Frontal cortex (tissue), 4 donors: ENCODE measurements around the gene WDFY1. TPM values are rescaled to one million over a fixed set of nuclear protein-coding genes. Genes with fewer than 3 reads are reported as not detected.
"Not testable (repeated sequence)": the region's sequence is repeated elsewhere in the genome, so short reads cannot be mapped to it uniquely, and the experiment has no call there.

Experiments
- DNase-seq, 2 donors: peaks; one replicate each; pipeline ENCODE4 v3.0.0; 2012; ENCODE audit warnings: low spot score in 2 of 2
- FAIRE-seq: peaks from 2 replicates; lab custom pipeline; 2012; peaks lifted over from hg19 to GRCh38; lab: Jason Lieb, UNC
- total RNA-seq: library from RNA; depleted of rRNA; stranded (reverse); fragments of >200 nt; gene quantifications from one replicate; pipeline ENCODE4 v1.2.3, GENCODE V29; 2014
- donor health status: control.
- donor health status: control.
- donor health status: control.

The WDFY1 gene
- total RNA-seq, 1 donor from 2014 or later: 50.5 TPM

DNA sequence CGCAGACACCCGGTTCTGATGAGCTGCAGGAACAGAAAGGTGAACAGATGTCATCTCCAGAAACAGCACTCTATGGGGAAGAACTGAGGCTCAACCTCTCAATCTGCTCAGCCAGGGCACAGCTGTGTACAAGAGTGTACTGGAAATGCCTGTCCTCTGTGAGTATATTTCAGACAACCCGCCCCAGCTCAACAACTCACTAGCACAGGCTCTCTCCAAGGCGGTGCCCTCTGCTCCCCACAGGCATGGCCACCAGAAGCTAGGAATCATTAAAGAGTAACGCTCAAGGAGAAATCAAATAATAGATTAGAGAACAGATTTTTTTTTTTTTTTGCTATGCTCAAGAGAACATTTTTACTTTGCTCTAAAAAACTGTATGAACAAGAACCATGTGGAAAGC, 43.8 kb downstream of the WDFY1 start:
- DNase-seq (no peak), FAIRE-seq (no peak)

DNA sequence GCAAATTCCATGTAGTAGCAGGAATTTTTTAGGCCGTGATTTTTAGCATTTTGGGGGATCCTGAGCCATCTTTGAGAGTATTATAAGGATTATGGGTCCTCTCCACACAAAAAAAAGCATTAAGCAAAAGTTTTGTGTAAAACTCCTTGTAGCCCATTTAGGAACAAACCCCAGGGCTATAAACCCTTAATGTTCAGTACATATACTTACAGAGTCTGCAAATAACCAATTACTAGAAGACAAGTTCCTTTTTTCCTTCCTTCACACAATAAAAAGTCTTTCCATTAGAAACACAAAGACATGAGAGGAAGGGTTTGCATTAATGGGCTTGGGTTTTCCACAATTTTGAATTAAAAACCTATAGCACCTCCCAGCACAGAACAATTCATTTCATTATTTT, 44.6 kb downstream of the WDFY1 start:
- FAIRE-seq (no peak), DNase-seq (no peak)

DNA sequence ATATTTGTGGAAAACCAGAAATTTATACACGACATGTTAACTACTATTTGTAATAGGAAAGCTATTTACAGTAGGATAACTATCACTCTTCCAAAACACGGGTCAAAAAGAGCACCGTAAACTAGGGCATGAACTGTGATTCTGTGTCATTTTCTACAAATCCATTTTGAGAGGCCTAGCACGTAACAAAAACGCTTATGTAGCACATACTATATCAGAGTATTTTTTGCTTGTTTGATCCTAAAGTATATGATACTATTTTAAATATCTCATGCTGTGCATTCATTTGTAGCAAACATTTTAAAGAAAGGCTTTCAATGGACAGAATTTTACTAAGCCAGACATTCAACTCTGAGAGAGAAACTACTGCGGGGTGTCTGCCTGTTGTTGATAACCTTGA, 45.1 kb downstream of the WDFY1 start:
- no peak for FAIRE-seq

DNA sequence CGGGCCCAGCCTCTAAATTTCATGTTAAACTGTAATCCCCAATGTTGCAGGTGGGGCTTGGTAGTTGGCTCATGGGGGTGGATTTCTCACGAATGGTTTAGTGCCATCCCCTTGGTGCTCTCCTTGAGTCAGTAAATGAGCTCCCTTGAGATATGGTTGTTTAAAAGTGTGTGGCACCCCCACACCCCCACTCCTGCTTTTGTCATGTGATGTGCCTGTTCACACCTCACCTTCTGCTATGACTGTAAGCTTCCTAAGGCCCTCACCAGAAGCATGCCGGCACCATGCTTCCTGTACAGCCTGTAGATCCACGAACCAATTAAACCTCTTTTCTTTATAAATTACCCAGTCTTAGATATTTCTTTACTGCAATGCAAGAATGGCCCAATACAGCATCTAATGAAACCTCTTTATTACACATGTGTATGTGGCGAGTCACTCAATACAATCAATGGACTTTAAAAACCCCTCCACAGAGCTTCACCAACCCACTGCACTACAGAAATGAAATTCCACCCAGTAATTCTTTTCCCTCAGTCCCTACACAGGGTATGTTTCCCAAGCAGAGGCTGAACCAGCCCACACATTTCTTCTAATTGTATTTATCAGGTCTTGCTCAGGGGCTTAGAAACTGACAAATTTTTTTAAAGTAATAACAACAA, 47.3 kb downstream of the WDFY1 start:
- no peak for DNase-seq
- FAIRE-seq: no peak

More for the DNA sequence above, 45.1 kb downstream of the WDFY1 start:
- no peak for DNase-seq

DNA sequence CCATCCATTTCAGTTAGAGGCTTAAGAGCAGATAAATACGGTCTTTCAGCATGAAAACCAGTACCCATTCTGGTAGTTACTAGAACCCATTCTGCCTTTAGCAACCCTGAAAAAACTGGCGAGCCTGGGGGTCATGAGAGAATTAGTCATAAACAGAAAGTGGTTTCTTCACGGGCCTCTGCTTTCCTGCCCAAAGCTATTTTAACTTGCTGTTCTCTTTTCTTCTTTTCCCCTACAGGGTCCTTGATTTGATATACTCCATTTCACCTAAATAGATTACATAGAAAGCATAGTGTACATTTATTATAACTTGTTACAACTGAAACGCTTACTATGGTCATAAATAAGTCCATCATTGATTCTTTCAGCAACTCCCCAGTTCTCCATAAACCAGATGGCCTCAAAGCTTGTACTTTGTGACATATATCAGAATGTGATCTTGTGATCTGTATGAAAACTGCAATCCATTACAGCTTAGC, 48.3 kb downstream of the WDFY1 start:
- no peak for FAIRE-seq

DNA sequence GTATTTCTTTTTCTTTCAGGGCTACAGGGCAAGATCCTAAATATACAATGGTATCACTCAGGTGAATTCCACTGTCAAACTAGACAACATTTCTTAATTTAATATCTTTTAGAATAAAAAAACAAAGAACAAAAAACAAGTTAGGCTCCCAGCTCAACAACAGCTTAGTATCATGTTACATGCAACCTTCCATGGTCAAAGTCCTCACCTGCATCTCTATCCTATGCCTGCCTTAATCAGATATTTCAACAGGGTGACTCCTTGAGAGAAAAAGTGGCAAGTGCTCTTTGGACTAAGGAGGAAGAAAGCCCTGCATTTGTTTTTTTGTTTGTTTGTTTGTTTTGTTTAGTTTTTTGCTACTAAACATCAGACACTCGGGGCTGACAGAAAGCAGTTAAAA, 50.2 kb downstream of the WDFY1 start:
- FAIRE-seq: no peak
- DNase-seq: no peak

More for the DNA sequence above, 48.3 kb downstream of the WDFY1 start:
- no peak for DNase-seq

DNA sequence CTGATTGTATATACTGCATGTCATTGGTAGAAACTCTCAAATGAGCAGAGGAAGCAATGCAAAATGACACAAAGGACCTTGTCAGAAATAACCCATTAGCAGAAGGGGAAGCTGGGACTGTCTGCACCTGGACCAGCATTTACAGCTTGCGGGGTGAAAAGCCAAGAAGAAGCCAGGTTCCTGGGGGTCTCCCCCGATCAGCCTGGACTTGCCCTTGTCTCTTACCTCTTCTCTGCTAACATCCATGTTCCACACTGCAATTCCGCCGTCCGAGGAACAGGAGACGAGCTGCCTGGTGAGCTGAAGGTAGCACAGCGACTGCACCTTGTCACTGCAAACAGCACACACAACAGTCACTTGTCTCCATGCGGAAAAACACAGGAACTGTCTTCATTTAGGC, 51.1 kb downstream of the WDFY1 start:
- no peak for DNase-seq
- FAIRE-seq: no peak

DNA sequence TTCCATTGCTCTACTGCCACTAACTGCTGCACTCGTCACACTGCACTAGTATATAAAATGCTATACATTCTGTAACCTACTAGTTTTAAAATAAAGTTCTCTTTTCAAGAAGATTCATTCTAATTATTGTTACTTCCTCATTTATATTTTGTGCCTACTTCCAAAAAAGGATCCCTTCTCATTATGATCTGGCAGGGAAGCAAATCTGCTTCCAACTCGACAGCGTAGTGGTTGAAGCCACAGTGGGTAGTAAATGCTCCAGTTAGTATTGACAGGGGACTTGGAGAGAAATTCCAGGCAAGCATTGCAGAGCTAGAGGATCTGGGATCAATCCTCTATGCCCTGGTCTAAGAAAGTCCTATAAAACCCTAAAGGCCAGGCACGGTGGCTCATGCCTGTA, 54.4 kb downstream of the WDFY1 start:
- FAIRE-seq: no peak
- no peak for DNase-seq

DNA sequence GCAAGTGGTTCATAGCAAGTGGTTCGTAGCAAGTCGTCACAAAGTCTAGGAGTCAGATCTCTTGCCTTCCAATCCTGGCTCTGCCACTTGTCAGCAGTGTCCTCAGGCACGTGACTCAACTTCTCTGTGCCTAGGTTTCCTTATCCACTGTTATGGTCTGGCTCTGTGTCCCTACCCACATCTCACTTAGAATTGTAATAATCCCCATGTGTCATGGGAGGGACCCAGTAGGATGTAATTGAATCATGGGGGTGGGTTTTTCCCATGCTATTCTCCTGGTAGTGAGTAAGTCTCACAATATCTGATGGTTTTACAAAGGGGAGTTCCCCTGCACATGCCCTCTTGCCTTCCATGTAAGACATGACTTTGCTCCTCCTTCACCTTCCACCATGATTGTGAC, 55.9 kb downstream of the WDFY1 start:
- DNase-seq (no peak), FAIRE-seq (no peak)

DNA sequence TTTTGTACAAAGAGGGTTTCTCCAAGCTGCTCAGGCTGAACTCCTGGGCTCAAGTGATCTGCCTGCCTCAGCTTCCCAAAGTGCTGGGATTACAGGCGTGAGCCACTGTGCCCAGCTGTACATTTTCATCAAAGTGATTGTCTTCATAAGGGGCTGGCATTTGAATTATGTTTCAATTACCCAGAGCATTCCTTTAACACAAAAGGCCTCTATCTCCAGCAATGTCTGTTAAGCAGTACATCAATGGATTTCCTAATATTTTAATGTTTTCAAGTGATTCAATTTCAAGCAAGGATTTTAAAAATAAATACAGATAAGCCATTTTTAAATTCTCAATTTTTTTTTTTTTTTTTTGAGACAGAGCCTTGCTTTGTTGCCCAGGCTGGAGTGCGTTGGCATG, 56.9 kb downstream of the WDFY1 start:
- DNase-seq (no peak), FAIRE-seq (no peak)

DNA sequence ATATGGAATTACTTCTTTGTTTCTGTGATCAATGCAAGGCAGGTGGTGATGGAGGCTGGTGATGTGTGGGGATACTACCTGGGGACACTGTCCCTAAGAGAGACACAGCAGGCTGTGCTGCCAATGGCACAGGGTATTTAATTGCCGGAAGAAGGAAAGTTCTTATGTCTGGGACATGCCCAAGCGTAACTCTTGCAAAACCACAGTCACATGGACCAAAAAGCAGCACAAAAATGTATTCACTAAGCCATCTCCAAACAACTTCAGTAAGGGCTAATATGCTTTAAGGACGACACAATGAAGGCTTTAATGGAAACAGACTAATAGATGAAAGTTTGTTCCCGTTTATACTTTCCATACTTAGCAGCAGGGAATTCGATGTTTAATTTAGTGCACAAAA, 58.0 kb downstream of the WDFY1 start:
- FAIRE-seq (no peak), DNase-seq (no peak)

DNA sequence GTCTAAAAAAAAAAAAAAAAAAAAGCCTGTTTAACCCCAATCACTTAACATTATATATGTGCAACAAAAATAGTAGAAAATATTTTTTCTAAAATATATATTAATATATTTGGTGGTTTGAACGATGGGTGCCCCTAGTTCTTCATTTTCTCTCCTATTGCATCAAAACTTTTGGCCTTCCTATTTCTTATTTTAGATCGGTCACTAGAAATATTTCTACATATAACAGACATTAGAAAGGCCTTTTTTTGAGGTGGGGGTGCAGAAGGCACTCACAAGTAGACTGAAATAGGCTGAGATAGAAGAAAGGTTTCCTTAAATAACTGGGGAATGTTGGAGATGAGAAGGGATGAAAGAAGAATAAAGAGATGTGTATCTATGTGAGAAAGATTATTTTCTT, 58.4 kb downstream of the WDFY1 start:
- FAIRE-seq: no peak
- DNase-seq: no peak

DNA sequence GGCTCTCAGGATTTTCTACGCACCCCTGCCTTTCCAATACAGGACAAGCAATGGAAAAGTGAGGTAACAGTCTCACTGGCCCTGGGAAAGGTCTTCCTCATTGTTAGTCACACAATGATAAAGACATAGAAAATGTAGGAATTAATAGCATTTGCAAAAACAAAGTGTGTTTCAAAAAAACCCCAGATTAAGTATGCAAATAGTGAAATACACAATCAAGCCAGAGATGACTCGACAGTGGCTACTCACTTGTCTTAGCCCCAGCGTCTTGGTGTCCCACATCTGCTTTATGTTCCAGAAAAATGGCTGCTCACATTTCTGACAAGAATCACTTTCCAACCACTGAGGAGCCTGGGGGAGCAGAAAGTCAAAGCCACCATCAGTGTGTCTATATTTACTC, 60.7 kb downstream of the WDFY1 start:
- DNase-seq (no peak), FAIRE-seq (no peak)

DNA sequence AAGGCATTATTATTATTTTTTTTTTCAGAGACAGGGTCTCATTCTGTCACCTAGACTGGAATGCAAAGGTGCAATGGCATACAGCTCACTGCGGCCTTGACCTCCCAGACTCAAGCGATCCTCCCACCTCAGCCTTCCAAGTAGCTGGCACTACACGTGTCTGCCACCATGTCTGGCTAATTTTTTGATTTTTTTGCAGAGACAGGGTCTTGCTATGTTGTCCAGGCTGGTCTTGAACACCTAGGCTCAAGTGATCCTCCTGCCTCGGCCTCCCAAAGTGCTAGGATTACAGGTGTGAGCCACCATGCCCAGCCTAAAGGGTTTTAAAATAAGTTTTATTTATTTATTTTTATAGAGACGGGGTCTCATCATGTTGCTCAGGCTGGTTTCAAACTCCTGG, 62.4 kb downstream of the WDFY1 start:
- no peak for DNase-seq
- FAIRE-seq: no peak

DNA sequence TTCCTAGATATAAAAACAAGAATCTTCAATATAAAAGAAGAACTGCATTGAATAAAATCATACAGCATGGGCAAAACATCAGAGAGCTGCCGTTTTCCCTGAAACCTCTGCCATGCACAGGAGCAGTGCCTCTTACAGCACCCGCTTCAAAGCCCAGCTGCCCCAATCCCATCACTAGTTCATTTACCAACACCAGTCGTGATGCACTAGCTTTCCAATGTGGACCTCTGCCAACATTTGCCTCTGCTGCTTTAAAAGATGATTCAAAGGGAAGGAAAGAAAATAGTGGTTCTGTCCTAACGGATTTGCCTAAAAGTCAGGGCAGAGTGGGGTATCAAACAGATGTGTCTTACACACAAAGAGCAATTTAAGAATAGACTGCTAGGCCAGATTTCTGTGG, 64.3 kb downstream of the WDFY1 start:
- FAIRE-seq: no peak
- DNase-seq: no peak

DNA sequence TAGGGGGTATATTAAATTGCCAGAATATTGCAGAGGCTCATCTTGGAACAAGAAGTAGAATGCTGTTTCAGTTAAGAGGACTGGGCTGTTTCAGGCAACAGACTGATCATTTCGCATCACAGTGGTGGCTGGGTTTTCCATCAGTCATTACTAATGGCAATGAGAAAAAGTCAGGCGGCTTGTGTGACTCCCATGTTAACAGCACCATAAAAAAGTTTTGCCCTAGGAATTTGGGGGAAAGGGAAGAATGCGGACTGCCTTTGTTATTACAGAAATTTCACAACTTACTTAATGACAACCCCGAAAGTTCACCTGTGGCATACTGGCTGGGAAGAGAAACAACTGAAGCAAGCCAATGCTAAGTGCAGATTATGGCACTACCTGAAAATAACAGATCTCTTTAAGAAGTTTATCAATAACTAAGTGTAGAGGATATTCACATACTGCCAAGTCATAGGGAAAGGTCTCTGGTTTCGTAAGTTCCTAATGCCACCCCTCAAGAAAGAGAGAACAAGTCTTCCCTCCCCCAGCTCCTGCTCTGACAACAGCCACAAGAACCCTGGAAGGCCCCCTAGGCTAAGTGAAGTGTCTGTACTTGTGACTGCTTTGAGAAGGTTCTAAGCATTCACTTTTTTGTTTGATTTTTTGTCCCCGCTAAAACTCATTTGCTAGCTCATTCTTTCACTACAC, 67.3 kb downstream of the WDFY1 start:
- DNase-seq (no peak), FAIRE-seq (no peak)

DNA sequence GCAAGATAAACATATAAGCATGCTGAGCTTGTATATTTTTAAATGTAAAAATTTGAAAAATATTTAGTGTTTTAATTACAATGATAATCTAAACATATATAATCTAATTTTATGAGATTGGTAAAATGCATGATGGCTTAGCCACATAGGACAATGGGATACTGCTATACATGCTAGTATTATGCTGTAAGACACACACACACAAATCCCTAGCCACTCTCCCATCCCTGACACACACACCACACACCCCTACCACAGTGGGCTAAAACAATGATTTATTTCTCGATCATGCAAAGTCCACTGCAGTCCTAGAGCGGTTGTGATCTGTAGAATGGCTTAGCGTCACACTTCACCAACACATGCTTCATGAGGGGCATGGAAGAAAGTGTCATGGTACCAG, 71.5 kb downstream of the WDFY1 start:
- DNase-seq: no peak
- FAIRE-seq: no peak

DNA sequence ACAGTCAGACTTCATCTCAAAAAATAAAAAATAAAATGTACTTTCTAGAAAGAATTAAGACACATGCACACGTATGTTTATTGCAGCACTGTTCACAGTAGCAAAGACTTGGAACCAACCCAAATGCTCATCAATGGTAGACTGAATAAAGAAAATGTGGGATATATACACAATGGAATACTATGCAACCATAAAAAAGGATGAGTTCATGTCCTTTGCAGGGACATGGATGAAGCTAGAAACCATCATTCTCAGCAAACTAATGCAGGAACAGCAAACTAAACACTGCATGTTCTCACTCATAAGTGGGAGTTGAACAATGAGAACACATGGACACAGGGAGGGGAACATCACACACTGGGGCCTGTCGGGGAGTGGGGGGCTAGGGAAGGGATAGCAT, 72.4 kb downstream of the WDFY1 start:
- not testable (repeated sequence) for FAIRE-seq, DNase-seq

DNA sequence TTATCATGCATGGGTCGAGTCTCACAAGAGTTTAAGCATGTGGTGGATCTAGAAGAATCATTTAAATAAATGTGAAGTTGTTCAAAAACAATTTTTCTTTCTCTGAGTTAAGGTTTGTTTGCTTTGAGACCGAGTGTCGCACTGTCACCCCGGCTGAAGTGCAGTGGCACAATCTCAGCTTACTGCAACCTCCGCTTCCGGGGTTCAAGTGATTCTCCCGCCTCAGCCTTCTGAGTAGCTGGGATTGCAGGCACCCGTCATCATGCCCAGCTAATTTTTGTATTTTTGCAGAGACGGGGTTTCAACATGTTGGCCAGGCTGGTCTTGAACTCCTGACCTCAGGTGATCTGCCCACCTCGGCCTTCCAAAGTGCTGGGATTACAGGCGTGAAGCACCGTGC, 73.5 kb downstream of the WDFY1 start:
- DNase-seq, FAIRE-seq: not testable (repeated sequence)

DNA sequence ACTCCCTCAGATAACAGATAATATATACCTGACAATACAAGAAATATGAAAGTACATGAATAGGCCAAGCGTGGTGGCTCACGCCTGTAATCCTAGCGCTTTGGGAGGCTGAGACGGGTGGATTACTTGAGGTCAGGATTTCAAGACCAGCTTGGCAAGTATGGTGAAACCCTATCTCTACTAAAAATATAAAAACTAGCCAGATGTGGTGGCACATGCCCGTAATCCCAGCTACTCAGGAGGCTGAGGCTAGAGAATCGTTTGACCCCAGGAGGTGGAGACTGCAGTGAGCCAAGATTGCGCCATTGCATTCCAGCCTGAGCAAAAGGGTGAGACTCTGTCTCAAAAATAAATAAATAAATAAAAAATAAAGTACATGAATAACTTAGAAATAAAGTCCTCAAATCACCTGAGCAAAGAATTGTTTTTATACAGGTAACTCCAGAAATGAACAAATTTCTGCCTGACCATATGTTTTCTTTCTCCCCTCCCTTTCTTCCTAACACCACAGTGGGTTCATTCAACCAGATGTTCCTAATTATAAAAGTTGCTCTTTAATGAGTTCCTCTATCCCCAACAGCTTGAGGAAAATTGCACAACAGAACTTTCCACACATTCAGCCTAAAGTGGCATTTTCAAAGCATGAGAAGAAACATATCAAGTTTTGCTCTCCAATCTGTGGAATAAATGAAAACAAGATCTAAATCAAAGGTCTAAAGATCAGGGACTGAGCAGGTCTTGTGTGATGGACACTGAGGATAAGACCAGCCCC, 74.1 kb downstream of the WDFY1 start:
- no peak for FAIRE-seq
- no peak for DNase-seq

DNA sequence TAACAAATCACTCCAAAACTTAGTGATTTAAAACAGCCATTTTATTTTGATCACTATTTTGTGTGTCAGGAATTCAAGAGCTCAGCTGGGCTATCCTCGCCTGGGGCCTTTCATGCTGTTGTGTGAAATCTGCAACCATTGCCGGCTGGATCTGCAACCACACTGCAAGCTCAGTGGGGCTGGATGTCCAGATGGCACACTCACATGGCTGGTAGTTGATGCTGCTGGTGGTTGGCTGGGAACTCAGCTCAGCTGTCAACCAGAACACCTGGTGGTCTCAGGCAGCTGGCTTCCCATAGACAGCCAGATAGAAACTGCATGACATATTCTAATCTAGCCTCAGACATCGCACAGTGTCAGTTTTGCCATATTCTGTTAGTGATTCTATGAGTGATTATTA, 77.1 kb downstream of the WDFY1 start:
- FAIRE-seq: no peak
- DNase-seq: no peak
